SKM-1 treated with dmso at 0.1 percent for 144 hours (cell line): ENCODE measurements around the gene KCNK4.
A peak's percentile ranks its signal among the peaks of the same experiment; 100 is the strongest.

Source experiments
- DNase-seq: peaks from one replicate; lab custom pipeline; 2025; ENCODE audit not compliant: unreplicated experiment; lab: John Stamatoyannopoulos, UW

Gene KCNK4

DNA sequence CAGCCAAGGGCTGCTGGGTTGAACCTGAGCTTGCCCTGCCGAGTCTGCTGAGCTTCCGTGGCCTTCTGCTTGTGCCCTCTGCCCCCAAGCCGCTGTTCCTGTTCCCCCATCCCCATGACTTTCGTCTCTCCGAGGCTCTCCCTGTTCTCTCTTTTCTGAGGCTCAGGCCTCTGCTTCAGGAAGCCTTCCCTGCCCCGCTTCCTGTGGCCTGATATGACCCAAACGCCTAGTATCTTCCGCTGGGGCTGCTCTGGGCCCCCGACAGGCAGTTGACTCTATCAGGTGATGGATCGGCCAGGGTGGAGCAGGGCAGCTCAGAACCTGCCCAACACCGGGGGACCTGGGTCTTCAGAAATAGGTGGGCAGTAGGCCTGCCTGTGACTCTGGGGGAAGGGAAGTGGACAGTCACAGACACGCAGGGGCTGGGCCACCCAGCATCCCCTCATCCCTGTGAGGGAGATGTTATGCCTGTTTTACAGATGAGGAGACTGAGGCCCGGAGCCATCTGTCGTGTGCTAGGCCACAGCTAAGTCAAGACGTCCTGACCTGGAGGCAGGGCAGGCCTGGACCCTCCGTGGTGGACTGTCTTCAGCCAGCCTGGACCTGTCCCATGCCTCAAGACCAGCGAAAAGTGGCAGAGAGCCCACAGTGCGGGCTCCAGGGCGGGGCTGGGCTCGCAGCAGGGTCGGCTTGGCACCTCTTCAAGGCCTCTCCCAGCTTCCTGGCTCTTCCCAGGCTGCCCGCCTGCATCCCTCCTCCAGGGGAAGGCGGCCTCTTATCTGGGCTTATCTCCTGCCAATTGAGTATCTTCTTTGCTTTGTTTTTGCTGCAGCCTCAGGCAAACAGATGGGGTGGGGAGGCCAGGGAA lies 22.8 kb upstream of the KCNK4 start:
- DNase-seq, result no peak

DNA sequence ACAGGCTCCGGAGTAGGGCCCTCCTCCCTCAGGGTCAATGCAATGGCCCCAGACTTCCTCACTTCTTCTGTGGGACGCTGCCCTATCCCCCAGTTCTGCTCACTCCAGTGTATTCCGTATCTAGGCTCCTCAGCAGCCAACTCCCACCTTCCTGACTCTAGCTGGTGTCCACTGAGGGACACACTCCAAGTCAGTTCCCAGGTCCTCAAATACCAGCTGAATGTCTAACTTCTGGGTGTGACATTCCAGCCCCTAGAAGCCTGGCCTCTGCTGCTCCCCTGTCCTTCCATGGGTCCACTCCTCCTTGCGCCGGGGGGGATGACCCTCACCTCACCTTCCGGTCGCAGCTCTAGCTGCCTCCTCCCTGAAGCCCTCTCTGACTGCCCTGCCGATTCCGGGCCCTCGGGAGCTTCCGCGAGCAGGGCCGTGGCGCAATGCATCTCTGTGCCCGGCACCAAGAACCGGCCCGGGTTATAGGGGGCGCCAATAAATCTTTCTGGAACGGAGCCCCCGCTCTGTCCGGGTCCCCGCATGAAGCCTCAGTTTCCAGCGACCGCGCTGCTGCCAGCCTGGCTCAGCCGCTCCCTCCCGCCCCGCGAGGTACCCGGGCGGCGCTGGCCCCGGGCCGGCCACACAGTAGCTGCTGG lies 22.1 kb upstream of the KCNK4 start:
- peak; percentile 72 for DNase-seq

DNA sequence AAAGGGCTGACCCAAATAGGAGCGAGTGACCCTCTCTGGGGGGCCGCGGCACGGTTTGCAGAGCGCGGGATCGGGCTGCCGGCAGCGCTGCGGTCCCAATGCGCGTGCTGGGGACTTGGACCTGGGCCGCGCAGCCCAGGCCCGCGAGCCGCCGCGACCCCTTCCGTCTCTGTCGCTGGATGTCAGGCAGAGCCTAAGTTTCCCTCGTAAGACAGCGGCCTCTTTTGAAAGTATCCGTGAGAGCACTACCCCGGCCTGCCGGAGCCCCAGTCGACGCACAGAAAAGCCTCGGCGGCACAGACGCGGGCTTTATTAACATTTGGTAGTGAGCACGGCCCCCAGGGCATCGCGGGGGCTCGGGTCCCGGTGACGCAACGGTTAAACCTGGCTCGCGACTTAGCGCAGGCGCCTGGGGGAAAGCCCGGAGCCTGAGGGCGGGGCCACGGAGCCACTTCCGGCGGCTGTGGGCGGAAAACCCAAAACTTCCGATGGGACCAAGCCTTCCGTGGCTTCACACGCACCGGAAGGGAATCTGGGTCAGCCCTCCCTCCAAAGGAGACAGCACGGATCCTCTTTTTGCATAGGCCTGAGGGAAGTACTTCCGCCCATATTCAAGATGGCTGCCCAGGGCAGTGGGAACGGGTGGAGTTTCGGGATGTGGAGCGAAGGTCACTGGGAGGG lies 21.4 kb upstream of the KCNK4 start:
- DNase-seq, result peak; percentile 99

DNA sequence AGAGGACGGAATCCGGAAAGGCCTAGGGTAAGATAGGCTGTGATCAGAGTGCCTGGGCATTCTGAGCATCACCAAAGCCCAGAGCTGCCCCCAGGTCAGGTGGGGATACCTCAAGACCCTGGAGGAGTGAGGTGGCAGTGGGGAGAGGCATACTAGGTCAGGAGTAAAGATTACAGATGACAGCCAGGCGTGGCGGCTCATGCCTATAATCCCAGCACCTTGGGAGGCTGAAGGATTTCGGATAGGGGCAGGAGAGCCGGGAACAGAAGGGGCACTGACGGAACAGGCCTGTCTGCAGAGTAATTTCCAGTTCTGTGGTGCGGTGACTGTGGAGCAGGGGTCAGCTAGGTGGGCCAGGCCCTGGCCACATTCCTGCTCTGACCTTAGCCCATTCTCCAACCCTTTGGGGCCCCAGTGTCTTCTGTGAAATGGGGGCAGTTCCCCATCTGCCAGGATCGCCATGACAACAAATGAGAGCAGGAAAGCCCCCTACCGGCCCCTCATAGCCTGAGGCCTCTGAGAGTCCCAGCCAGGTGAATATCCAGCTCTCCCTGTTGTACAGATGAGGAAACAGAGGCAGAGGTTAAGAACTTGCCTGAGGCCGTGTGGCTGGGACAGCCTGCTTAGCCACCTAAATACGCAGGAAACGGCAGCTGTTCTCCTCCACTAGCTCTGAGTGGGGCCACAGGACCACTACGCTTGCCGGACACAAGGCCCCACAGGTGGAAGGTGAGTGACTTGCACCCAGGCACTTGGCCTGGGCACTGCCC lies 15.9 kb upstream of the KCNK4 start:
- no peak for DNase-seq

DNA sequence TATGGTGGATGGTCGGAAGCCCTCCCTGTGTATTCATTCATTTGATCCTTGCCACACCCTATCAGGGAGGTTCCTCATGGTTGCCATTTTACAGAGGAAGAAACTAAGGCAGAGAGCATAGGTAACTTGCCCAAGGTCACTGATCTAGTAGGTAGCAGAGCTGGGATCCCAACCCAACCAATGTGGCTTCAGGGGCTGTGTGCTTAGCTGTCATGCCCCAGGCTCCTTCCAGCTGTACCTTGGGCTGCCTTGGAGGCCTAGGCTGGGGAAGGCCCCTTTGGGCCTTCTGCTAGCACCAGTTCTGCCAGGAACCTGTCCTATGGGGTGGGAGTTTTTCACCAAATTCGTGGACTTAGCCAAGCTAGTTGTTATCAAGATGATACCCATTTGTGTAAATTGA lies 15.3 kb upstream of the KCNK4 start:
- DNase-seq, result no peak

DNA sequence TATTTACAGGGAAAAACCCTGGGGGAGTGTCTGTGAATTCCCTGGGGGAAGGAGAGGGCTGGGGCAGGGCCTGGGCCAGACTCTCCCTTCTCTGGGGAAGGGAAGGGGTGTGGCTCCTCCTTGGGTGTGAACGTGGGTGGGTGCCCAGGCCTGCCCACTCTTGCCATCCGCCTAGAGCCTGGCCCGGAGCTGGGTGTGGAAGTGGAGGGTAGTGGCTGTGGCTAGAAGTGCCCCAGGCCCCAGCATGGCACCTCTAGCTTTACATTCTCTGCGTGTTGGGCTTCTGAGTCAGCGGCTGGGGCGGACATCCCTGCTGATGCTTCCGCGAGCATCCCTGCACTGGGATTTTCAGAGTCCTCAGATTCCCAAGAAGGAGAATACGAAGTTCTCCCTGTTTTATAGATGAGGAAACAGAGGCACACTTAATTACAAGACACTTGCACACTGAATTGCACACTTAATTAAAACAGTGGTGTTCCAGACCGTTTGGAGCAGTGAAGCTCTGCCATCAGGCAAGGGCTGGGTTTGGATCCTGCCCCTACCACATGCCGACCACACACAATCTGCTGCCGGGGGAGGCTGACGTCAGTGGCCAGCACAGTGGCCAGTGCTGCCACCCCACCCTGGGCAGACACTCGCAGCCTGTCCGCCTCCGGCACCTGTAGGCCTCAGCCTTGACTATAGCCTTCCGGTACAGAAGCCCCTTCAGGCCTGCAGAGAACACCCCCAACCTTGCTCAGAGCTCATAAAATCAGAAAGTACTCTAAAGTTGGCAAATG lies 14.3 kb upstream of the KCNK4 start:
- DNase-seq, result no peak

DNA sequence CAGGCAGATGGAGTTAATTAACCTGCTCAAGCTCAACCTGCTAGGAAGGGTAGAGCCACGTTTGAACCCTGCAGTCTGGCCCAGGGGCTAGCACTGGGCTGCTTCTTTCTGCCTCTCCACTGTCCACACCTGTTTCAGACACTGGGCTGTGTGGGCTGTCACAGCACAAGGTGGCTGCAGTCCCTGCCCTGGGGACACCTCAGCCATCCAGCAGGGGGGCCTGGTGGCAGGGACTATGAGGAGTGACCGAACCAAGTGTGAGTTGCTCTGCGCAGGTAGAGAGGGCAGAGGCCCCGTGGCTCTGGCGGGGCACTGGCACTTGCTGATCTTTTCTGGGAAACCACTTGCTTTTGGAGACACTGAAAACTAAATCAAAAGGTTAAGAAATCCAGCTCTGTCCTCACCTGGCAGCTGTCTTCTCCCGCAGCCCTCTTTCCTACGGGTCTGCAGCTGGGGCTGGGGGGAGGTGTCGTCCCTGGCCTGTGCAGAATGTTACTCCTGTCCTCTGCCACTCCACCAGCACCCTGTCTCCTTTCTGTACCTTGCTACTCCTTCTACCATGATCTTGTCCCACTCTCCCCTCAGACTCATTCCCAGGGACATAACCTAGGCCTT lies 12.4 kb upstream of the KCNK4 start:
- no peak for DNase-seq

DNA sequence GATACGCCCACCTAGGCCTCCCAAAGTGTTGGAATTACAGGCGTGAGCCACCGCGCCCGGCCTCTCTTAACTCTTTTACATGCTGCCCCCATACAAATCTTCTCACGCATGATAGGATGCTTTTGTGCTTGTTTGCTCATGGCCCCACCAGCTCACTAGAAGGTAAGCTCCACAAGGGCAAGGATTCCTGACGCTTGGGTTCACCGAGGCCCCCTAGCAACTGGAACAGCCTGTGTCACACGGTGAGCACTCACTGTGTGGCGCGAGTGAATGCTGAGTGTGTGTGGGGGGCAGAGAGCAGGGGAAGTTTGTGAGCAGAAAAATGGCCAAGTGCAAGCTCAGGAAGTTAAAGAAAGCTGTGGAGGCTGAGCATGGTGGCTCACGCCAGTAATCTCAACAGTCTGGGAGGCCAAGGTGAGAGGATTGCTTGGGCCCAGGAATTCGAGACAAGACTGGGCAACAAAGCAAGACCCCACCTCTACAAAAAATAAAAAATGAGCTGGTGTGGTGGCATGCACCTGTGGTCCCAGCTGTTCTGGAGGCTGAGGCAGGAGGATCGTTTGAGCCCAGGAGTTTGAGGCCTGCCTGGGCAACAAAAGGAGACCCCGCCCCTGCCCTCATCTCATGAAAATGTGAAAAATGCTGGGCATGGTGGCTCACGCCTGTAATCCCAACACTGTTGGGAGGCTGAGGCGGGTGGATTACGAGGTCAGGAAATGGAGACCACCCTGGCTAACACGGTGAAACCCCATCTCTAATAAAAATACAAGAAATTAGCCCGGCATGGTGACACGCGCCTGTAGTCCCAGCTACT lies 8.9 kb upstream of the KCNK4 start:
- DNase-seq, result no peak

DNA sequence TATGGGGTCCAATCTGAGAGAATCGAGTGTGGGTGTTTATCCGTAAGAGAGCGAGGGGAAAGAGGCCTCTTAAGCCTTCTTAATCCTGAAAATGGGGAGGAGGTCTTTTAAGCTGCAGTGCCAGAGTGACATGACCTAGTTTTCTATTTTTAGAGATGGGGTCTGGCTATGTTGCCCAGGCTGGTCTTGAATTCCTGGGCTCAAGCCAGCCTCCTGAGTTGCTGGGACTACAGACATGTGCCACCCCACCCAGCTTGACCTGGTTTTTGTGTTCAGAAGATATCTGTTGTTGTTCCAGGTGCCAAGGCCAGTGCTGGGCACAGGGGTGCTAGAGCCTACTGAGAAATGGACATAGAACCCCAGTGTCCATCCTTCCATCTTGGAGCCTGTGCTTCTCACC lies 8.0 kb upstream of the KCNK4 start:
- no peak for DNase-seq

DNA sequence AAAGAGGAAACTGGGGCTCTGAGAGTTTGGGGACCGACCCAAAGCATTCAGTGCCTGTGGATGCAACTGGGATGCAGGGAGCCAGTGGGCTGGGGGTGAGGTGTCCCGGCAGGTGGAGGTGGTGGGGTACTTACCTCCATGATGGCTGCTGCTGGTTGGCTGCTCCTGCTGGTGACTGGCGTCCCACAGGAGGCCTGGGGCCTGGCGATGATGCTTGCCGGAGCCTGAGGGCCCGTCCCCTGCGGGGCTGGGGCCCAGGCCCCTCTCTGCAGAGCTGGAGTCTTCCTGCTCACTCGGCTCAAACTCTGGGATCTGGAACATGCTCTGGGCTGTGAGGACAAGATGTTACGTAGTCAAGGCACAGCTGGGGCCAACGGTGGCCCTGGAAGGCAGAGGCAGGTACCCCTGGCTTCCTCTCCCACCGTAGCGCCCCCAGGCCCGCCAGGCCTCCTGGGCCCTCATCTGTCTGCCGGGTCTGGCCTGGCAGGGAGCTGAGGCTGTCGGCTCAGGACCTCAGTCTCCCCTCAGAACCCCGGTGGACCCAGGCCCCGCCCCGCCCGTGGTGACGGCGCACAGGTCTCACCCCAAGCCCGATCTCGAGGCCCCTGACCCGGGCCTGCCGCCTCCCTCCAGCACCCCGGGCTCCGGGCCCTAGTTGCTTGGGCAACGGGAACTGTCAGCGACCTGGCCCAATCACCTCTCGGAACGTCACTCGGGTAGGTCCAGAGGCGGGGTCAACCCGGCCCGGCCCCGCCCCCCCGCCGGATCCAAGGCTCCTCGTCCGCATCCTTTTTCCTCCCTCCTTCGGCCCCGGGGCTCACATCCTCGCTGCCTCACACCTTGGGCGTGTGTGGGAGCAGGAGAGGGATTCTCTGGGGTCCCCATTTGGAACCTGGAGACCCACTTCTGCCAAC lies 6.8 kb upstream of the KCNK4 start, which contains the start of gene BAD:
TSS of gene BAD (minus strand) at position 618 of the 914 bp plus-strand sequence. CDS start at position 321, 297 bp downstream.
- peak; percentile 93 for DNase-seq

DNA sequence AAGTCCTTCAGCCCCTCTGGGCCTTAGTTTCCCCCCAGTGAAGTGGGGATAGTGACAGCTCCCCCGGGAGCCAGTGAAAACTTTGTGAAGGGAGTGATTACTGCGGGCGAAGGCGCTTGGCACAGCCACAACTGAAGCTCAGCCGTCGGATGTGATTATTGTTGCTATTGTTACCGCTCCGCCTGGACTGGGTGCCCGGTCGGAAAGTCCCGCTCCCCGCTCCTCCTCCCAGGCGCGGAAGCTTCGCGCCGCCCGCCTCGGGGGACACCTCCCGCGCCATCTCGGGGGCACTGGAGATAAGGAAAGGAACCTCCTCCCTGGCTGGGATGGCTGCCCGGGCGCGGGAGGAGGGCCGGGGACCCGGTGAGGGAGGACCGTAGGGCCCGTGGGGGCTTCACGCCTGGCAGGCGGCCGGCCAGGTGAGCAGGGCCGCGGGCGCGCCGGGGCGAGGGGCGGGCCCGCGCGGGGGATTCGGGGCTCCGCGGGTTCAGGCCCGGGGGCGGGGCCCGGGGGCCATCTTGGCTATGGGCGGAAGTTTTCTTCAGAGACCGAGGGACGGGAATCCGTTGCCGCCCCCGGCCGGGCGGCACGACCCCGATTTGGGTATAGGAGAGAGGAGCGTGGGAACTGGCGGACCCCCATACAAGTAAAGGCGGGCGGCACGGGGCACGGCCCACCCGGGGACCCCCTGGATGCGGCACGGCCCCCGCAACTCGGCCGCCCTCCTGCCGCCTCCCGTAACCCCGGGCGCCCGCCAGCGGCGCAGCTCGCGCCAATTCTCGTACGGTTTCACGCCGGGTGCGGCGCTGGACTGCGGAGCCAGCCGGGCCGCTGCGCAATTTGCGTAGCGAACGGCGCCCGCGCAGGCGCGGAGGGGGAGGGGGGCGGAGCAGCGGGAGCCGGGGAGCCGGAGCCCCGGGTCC lies 5.9 kb upstream of the KCNK4 start, which contains the start of gene GPR137:
TSS of gene GPR137 (plus strand) at position 887 of the 923 bp plus-strand sequence. CDS start 677 bp downstream, outside the sequence.
- peak; percentile 65 for DNase-seq

DNA sequence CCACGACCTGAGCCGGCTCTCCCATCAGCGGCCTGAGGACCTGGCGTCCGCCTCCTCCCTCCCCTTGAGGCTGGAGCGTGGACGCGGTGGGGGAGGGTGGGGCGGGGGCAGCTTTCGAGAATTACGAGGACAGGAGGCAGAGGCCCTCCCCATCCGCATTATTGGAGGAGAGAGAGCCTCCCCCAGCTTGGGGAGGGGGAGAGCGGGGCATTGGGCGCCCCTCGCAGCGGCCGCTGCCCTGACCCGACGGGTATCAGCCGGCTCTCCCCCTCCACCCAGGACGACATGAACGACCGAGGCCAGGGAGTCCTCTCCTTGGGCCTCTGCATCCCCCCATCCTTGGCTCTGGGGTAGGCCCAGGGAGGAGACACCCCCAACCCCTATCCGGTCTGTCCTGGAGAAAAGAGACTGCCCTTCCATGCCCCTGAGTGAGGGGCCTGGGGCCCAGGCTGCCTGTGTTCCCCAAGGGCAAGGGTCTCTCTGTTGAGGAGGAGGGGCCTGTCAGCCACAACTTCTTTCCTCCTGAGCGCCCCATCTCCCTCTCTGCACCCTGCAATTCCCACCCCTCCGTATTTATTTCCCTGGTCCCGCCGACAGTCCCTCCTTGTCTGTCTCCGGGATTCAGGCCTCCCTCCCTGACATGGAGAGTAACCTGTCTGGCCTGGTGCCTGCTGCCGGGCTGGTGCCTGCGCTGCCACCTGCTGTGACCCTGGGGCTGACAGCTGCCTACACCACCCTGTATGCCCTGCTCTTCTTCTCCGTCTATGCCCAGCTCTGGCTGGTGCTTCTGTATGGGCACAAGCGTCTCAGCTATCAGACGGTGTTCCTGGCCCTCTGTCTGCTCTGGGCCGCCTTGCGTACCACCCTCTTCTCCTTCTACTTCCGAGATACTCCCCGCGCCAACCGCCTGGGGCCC lies 5.0 kb upstream of the KCNK4 start:
- no peak for DNase-seq

DNA sequence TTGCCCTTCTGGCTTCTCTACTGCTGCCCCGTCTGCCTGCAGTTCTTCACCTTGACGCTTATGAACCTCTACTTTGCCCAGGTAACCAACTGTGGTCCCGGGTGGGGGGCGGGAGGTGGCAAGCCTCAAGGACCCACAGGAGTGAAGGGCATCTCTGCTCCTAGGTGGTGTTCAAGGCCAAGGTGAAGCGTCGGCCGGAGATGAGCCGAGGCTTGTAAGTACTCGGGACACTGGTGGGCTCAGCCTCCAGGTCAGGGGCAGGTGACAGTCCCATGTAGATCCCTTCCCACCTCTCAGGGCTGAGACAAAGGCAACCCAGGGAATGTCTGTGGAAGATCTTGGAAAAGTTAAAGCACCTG lies 4.3 kb upstream of the KCNK4 start:
- no peak for DNase-seq

DNA sequence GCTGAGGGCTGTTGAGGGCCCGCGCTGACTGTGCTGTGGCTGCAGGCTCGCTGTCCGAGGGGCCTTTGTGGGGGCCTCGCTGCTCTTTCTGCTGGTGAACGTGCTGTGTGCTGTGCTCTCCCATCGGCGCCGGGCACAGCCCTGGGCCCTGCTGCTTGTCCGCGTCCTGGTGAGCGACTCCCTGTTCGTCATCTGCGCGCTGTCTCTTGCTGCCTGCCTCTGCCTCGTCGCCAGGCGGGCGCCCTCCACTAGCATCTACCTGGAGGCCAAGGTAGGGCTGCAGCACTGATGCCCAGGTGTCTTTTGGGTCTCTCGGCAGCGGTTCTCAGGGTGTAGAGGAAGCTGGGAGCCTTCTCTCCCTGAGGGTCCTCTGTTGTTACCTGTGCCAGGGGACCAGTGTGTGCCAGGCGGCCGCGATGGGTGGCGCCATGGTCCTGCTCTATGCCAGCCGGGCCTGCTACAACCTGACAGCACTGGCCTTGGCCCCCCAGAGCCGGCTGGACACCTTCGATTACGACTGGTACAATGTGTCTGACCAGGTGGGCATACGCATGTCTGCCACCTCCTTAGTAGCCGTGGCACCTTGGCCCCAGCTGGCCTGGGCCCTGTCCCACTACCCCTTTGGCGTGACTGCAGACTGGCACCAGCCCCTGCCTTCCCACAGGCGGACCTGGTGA lies 3.3 kb upstream of the KCNK4 start:
- DNase-seq, result no peak

DNA sequence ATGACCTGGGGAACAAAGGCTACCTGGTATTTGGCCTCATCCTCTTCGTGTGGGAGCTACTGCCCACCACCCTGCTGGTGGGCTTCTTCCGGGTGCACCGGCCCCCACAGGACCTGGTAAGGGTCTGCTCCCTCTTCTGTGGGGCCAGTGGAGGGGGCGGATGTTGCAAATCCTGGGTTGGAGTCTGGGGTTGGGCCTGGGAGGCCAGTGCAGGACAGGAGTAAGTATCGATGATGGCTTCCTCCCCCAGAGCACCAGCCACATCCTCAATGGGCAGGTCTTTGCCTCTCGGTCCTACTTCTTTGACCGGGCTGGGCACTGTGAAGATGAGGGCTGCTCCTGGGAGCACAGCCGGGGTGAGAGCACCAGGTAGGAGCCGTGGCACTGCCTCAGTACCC lies 2.8 kb upstream of the KCNK4 start:
- DNase-seq, result no peak
